Liver (tissue), 9 donors: ENCODE results near the gene TLK2. TPM values are rescaled to one million over a fixed set of nuclear protein-coding genes. Genes with fewer than 3 reads are reported as not detected.
"Not testable (repeated sequence)": the region's sequence is repeated elsewhere in the genome, so short reads cannot be mapped to it uniquely, and the experiment has no call there.

ENCODE experiments used
- DNase-seq: peaks from one replicate; pipeline ENCODE4 v3.0.0-alpha.2; 2017; ENCODE audit warnings: low spot score
- H3K27ac ChIP-seq, 2 donors: one replicate each; pipeline ENCODE4 v1.7.0; 2013; ENCODE audit warnings: inconsistent platforms in 2 of 2, low read length in 2 of 2, control low read depth in 1 of 2, low read depth in 1 of 2, mild to moderate bottlenecking in 1 of 2
- H3K27me3 ChIP-seq, 4 donors: one replicate each; pipeline versions ENCODE4 v1.6.1 to v1.7.0; 2013; ENCODE audit warnings: low read length in 3 of 4, inconsistent platforms in 1 of 4, mild to moderate bottlenecking in 1 of 4, moderate library complexity in 1 of 4; ENCODE audit not compliant: control insufficient read depth in 4 of 4, insufficient read depth in 4 of 4
- H3K36me3 ChIP-seq, 4 donors: one replicate each; pipeline versions ENCODE4 v1.6.1 to v1.7.0; 2013; ENCODE audit warnings: low read length in 3 of 4, mild to moderate bottlenecking in 3 of 4, low read depth in 1 of 4, moderate library complexity in 1 of 4; ENCODE audit not compliant: control insufficient read depth in 4 of 4, insufficient read depth in 3 of 4
- H3K4me1 ChIP-seq, 4 donors: one replicate each; pipeline versions ENCODE4 v1.6.1 to v1.7.0; 2013; ENCODE audit warnings: low read length in 3 of 4, mild to moderate bottlenecking in 3 of 4, moderate library complexity in 1 of 4; ENCODE audit not compliant: control insufficient read depth in 4 of 4, insufficient read depth in 4 of 4
- H3K4me3 ChIP-seq, 3 donors: one replicate each; pipeline versions ENCODE4 v1.6.1 to v1.7.0; 2013; ENCODE audit warnings: low read length in 3 of 3, control low read depth in 1 of 3, low read depth in 1 of 3, mild to moderate bottlenecking in 1 of 3
- H3K9ac ChIP-seq, 2 donors: one replicate each; pipeline ENCODE4 v1.7.0; 2013; ENCODE audit warnings: low read length in 2 of 2, mild to moderate bottlenecking in 2 of 2, moderate library complexity in 2 of 2, control low read depth in 1 of 2, low read depth in 1 of 2
- H3K9me3 ChIP-seq, 4 donors: one replicate each; pipeline versions ENCODE4 v1.6.1 to v1.7.0; 2013; ENCODE audit warnings: low read length in 3 of 4; ENCODE audit not compliant: control insufficient read depth in 4 of 4
- ATF3 ChIP-seq: IDR thresholded peaks from 2 replicates; pipeline ENCODE4 v1.6.1; 2016; ENCODE audit warnings: antibody characterized with exemption
- EGR1 ChIP-seq, 2 donors: IDR thresholded peaks; 2 replicates each; pipeline ENCODE4 v1.6.1; 2016 to 2018; ENCODE audit warnings: antibody characterized with exemption in 2 of 2, low read depth in 2 of 2
- FOXA1 ChIP-seq: IDR thresholded peaks from 2 replicates; pipeline ENCODE4 v1.6.1; 2016; ENCODE audit warnings: antibody characterized with exemption
- FOXA2 ChIP-seq: IDR thresholded peaks from 2 replicates; pipeline ENCODE4 v1.6.1; 2016; ENCODE audit warnings: antibody characterized with exemption
- GABPA ChIP-seq, 2 donors: IDR thresholded peaks in 1 of 2; conservative IDR thresholded peaks in 1 of 2; 2 replicates each; pipeline ENCODE4 v1.6.1; 2016; ENCODE audit warnings: antibody characterized with exemption in 2 of 2, mild to moderate bottlenecking in 1 of 2, moderate library complexity in 1 of 2
- HNF4A ChIP-seq, 2 donors: conservative IDR thresholded peaks; 2 replicates each; pipeline ENCODE4 v1.6.1; 2016; ENCODE audit warnings: antibody characterized with exemption in 2 of 2, mild to moderate bottlenecking in 2 of 2
- HNF4G ChIP-seq: IDR thresholded peaks from 2 replicates; pipeline ENCODE4 v1.6.1; 2016; ENCODE audit warnings: antibody characterized with exemption
- JUND ChIP-seq, 2 donors: IDR thresholded peaks; 2 replicates each; pipeline ENCODE4 v1.6.1; 2016; ENCODE audit warnings: antibody characterized with exemption in 2 of 2
- MAX ChIP-seq: IDR thresholded peaks from 2 replicates; pipeline ENCODE4 v1.6.1; 2016; ENCODE audit warnings: antibody characterized with exemption
- NR2F2 ChIP-seq: IDR thresholded peaks from 2 replicates; pipeline ENCODE4 v1.6.1; 2016; ENCODE audit warnings: antibody characterized with exemption
- REST ChIP-seq: IDR thresholded peaks from 2 replicates; pipeline ENCODE4 v1.6.1; 2016; ENCODE audit warnings: antibody characterized with exemption, mild to moderate bottlenecking
- RXRA ChIP-seq, 2 donors: IDR thresholded peaks; 2 replicates each; pipeline ENCODE4 v1.6.1; 2017 to 2018; ENCODE audit warnings: antibody characterized with exemption in 2 of 2, mild to moderate bottlenecking in 1 of 2
- SP1 ChIP-seq: IDR thresholded peaks from 2 replicates; pipeline ENCODE4 v1.6.1; 2018; ENCODE audit warnings: antibody characterized with exemption, mild to moderate bottlenecking
- TAF1 ChIP-seq: conservative IDR thresholded peaks from 2 replicates; pipeline ENCODE4 v1.6.1; 2016; ENCODE audit warnings: antibody characterized with exemption, mild to moderate bottlenecking
- YY1 ChIP-seq: IDR thresholded peaks from 2 replicates; pipeline ENCODE4 v1.6.1; 2016; ENCODE audit warnings: antibody characterized with exemption, mild to moderate bottlenecking
- ZBTB33 ChIP-seq: IDR thresholded peaks from 2 replicates; pipeline ENCODE4 v1.6.1; 2016; ENCODE audit warnings: antibody characterized with exemption
- WGBS: extraction: QIAGEN DNeasy Blood & Tissue Kit; methylation state at CpG from one replicate; pipeline ENCODE4 v1.1.7; 2013; 5-methylcytosine and 5-hydroxymethylcytosine counted together
- polyA plus RNA-seq, 2 donors: library from polyadenylated mRNA; stranded (reverse) in 1 of 2; unstranded in 1 of 2; fragments of 200-250 nt in 1 of 2; fragments of >200 nt in 1 of 2; fragmentation: Nextera tagmentation in 1 of 2; extraction: Ambion mirVana in 1 of 2; gene quantifications; one replicate each; pipeline versions ENCODE4 v1.2.1 to v1.2.3, GENCODE V29; 2013 to 2015
- total RNA-seq, 2 donors: library from RNA; depleted of rRNA; stranded (reverse); fragments of >200 nt; gene quantifications; one replicate each; pipeline ENCODE4 v1.2.3, GENCODE V29; 2014
- donor health status: healthy.
- donor health status: healthy.
- donor health status: healthy.
- donor health status: healthy.
- donor health status: healthy.

The TLK2 gene
- total and polyA plus RNA-seq, 4 donors, result 4.2 to 25.8 (median 14.8) TPM

- TF ChIP-seq REST (no peak), GABPA (IDR thresholded peaks at IDR 0.05 in 1 of 2, conservative IDR thresholded peaks at IDR 0.05 in 1 of 2) (no peak)
These were observed 112.7 kb downstream of the TLK2 start (continued) for GRCh38 chr17:62591333-62591732.

- not testable (repeated sequence) for DNase-seq, H3K9me3 ChIP-seq, H3K4me3 ChIP-seq, H3K27me3 ChIP-seq, H3K9ac ChIP-seq, H3K4me1 ChIP-seq, H3K27ac ChIP-seq
- peaks cover 0 to 18% (median 15%) of the 10 kb centered on the region in 4 donors for H3K36me3 ChIP-seq
- WGBS, result 91% methylated on average over 11 of the region's 11 CpGs
These were observed 113.2 kb downstream of the TLK2 start for GRCh38 chr17:62591822-62592221.

- H3K27ac ChIP-seq, result no peak overlapping the region
- DNase-seq, result no peak
- H3K9me3 ChIP-seq, result no peaks in the 10 kb centered on the region
- peaks cover 1 to 12% (median 5%) of the 10 kb centered on the region in 4 donors for H3K4me1 ChIP-seq
- no peak overlapping the region for H3K4me3 ChIP-seq
- H3K9ac ChIP-seq, result no peak overlapping the region
- TF ChIP-seq TAF1, result no peak
- no peak for TF ChIP-seq EGR1 (IDR thresholded peaks at IDR 0.05; ENCODE audit: low read depth in 2 of 2)
- no peak for TF ChIP-seq NR2F2
- no peak for TF ChIP-seq JUND (IDR thresholded peaks at IDR 0.05)
- no peak for TF ChIP-seq RXRA (IDR thresholded peaks at IDR 0.05)
- no peak for TF ChIP-seq HNF4G
- TF ChIP-seq GABPA (IDR thresholded peaks at IDR 0.05 in 1 of 2, conservative IDR thresholded peaks at IDR 0.05 in 1 of 2), result no peak
- TF ChIP-seq MAX, result no peak
- no peak for TF ChIP-seq YY1
- no peak for TF ChIP-seq ATF3
- TF ChIP-seq SP1, result no peak
- no peak for TF ChIP-seq REST
- TF ChIP-seq HNF4A (conservative IDR thresholded peaks at IDR 0.05), result no peak
- TF ChIP-seq FOXA2, result no peak
- no peak for TF ChIP-seq FOXA1
- TF ChIP-seq ZBTB33, result no peak
- WGBS, result 94% methylated on average over 9 of the region's 9 CpGs
- H3K27me3 ChIP-seq, result no peaks in the 10 kb centered on the region
- peaks cover 0 to 16% (median 13%) of the 10 kb centered on the region in 4 donors for H3K36me3 ChIP-seq
These were observed 113.9 kb downstream of the TLK2 start for GRCh38 chr17:62592341-62593099.
